Left ventricle myocardium inferior (tissue), 1 donor: ENCODE data around the gene FRAS1. TPM values are rescaled to one million over a fixed set of nuclear protein-coding genes. Genes with fewer than 3 reads are reported as not detected.
"Not testable (repeated sequence)": the region's sequence is repeated elsewhere in the genome, so short reads cannot be mapped to it uniquely, and the experiment has no call there.

Source experiments
- DNase-seq: peaks from one replicate; pipeline ENCODE4 v3.0.0-alpha.2; 2020
- H3K27ac ChIP-seq: fragments of 200-600 bp; replicated peaks from 2 replicates; pipeline ENCODE4 v1.8.0; 2021
- H3K27me3 ChIP-seq: fragments of 200-600 bp; 2 replicates; pipeline ENCODE4 v1.8.0; 2021; ENCODE audit warnings: low read depth
- H3K36me3 ChIP-seq: fragments of 200-600 bp; 2 replicates; pipeline ENCODE4 v1.8.0; 2021
- H3K4me1 ChIP-seq: fragments of 200-600 bp; 2 replicates; pipeline ENCODE4 v1.8.0; 2021
- H3K4me3 ChIP-seq: fragments of 200-600 bp; 2 replicates; pipeline ENCODE4 v1.8.0; 2021; ENCODE audit warnings: mild to moderate bottlenecking, moderate library complexity
- H3K9me3 ChIP-seq: fragments of 200-600 bp; replicated peaks from 2 replicates; pipeline ENCODE4 v1.8.0; 2021
- CTCF ChIP-seq: fragments of 200-600 bp; IDR thresholded peaks from 2 replicates; pipeline ENCODE4 v1.8.0; 2021; ENCODE audit warnings: antibody characterized with exemption, mild to moderate bottlenecking, borderline replicate concordance
- intact Hi-C: fragments of 100-400 bp; cut with micrococcal nuclease; formaldehyde crosslinking; loops from one replicate; pipeline ENCODE4 v1.11.0; 2022
- total RNA-seq: library from RNA; stranded (reverse); fragmentation: NEBNext Ultra II Directional; extraction: Animal tissue kit (Norgen Biotek cat#: 25700); gene quantifications from one replicate; pipeline ENCODE4 v1.2.1, GENCODE V29; 2021
- donor health status: DM: no; HTN: yes; CAD: no; lungs with severe emphysema.

Gene FRAS1
- total RNA-seq, 1 donor from 2014 or later = 1.4 TPM

GRCh38 chr4:78325271-78326157, 268.4 kb downstream of the FRAS1 start:
- Histone ChIP-seq H3K27ac (no peak overlapping the region), H3K4me3 (no peak overlapping the region), H3K9me3 (no peaks in the 10 kb centered on the region), H3K36me3 (no peaks in the 10 kb centered on the region), H3K27me3 (no peaks in the 10 kb centered on the region), H3K4me1 (no peaks in the 10 kb centered on the region)
- intact Hi-C loops = no loop called here
- no peak for DNase-seq
- TF ChIP-seq CTCF = no peak

GRCh38 chr4:78328591-78328990, 271.5 kb downstream of the FRAS1 start:
- DNase-seq, H3K27ac ChIP-seq, H3K4me3 ChIP-seq, H3K36me3 ChIP-seq, H3K9me3 ChIP-seq, H3K4me1 ChIP-seq, H3K27me3 ChIP-seq, intact Hi-C loops: not testable (repeated sequence)

GRCh38 chr4:78331186-78331585, 274.1 kb downstream of the FRAS1 start:
- peaks cover 2% of the 10 kb centered on the region for H3K4me1 ChIP-seq
- H3K36me3 ChIP-seq = no peaks in the 10 kb centered on the region
- no peak for DNase-seq
- H3K27ac ChIP-seq = no peak overlapping the region
- H3K27me3 ChIP-seq = no peaks in the 10 kb centered on the region
- intact Hi-C loops = no loop called here
- H3K4me3 ChIP-seq = no peak overlapping the region
- TF ChIP-seq CTCF = no peak
- no peaks in the 10 kb centered on the region for H3K9me3 ChIP-seq

GRCh38 chr4:78331965-78332364, 274.8 kb downstream of the FRAS1 start:
- no peak for TF ChIP-seq CTCF
- intact Hi-C loops = no loop called here
- H3K27me3 ChIP-seq = no peaks in the 10 kb centered on the region
- no peak for DNase-seq
- no peaks in the 10 kb centered on the region for H3K36me3 ChIP-seq
- no peak overlapping the region for H3K4me3 ChIP-seq
- H3K27ac ChIP-seq = no peak overlapping the region
- H3K9me3 ChIP-seq = no peaks in the 10 kb centered on the region
- peaks cover 10% of the 10 kb centered on the region for H3K4me1 ChIP-seq

- H3K4me1 ChIP-seq = peaks cover 12% of the 10 kb centered on the region
- no peak overlapping the region for H3K27ac ChIP-seq
- H3K9me3 ChIP-seq = no peaks in the 10 kb centered on the region
- H3K36me3 ChIP-seq = no peaks in the 10 kb centered on the region
- intact Hi-C loops = no loop called here
- no peak for DNase-seq
- no peaks in the 10 kb centered on the region for H3K27me3 ChIP-seq
- H3K4me3 ChIP-seq = no peak overlapping the region
- TF ChIP-seq CTCF = no peak
These were observed 275.9 kb downstream of the FRAS1 start for GRCh38 chr4:78332976-78333375.
